Activated CD4-positive, alpha-beta T cell treated with anti-CD3 and anti-CD28 coated beads for 48 hours (primary cell): Measurements from ENCODE around the gene ASAH2B.

ENCODE experiments used
- DNase-seq: peaks from one replicate; pipeline ENCODE4 v3.0.0-alpha.2; 2020

Gene ASAH2B

DNA sequence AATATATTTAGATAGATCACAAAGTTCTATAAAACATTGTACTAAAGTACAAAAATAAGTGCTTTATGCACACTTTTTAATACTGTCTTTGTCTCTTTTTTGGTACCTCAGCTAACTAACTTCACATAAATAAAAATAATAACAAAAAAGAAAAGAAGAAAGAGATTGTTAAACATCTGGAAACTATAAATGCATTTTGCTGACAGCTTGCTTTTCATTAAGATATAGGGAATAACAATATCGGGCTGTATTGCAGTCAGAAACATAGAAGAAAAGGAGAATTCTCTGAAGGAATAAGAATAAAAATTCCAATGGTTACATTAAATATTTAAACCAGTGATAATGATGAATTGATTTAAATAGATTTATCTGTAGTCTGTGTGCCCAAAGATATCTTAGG lies 59.9 kb downstream of the ASAH2B start:
- DNase-seq: no peak

- DNase-seq: no peak
Measured at GRCh38 chr10:50805981-50806622, 66.4 kb downstream of the ASAH2B start.

DNA sequence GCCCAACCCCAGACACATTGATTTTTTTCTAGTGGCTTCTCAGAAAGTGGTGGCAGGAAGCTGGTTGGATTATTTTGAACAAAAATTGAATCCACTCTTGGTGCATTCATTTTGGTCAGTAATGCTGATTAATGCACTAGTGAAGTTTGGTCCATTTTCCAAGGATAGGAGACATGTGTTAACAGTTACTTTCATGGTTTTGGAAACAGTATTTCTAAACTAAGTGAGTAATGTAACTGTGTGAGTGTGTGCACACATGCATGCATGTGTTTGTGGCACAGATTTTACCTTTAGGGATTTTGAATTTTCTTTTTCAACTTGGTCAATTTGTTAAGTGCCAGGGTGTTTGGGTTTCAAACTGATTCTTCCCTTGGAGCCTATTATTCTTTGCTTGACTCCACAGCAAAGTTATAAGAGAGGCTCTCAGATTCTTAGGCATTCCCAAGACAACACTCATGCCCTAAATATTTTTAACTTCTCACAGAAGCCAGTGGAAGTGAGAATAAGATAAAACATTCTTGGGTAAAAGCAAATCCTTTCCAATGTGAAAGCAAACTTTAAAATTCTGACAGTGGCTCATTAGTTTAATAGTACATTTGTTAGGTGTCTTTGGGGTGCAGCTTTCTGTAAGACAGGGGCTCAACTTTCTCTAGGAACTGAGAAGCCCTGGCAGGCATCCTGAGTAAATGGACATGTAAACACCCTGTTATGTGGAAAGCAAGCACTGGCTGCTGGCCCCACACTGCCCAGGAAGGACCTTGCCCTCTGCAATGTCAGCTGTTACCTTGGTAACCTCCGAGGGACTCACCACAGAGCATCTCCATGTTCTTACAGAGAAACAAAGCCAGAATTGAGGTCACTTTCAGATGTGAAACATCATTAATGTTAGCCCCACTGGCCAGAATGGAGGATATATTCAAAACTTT lies 68.4 kb downstream of the ASAH2B start:
- no peak for DNase-seq
